Measurements from ENCODE around the gene SERPINH1. TPM values are rescaled to one million over a fixed set of nuclear protein-coding genes. Genes with fewer than 3 reads are reported as not detected.
A peak's percentile ranks its signal among the peaks of the same experiment; 100 is the strongest.

The SERPINH1 gene
- total RNA-seq, 1 donor from 2014 or later = 466 TPM

- no peaks in the 10 kb centered on the region for H3K27me3 ChIP-seq (ENCODE audit: control insufficient read depth, insufficient read depth, low read length)
- TF ChIP-seq CTCF (IDR thresholded peaks at IDR 0.05; ENCODE audit: insufficient read depth, low read length, poor library complexity, severe bottlenecking) = no peak
- H3K36me3 ChIP-seq (ENCODE audit: control insufficient read depth, insufficient read depth, low read length) = peaks cover 2% of the 10 kb centered on the region
- peak overlapping the region; percentile 82 for H3K4me3 ChIP-seq (ENCODE audit: low read depth, low read length)
- DNase-seq (ENCODE audit: low read depth) = no peak
Observed at GRCh38 chr11:75561426-75562047, 516 bp upstream of the SERPINH1 start.

GRCh38 chr11:75562836-75563484, 907 bp downstream of the SERPINH1 start:
- H3K36me3 ChIP-seq (ENCODE audit: control insufficient read depth, insufficient read depth, low read length) = peaks cover 2% of the 10 kb centered on the region
- peak overlapping the region; percentile 82 for H3K4me3 ChIP-seq (ENCODE audit: low read depth, low read length)
- no peak for TF ChIP-seq CTCF (IDR thresholded peaks at IDR 0.05; ENCODE audit: insufficient read depth, low read length, poor library complexity, severe bottlenecking)
- H3K27me3 ChIP-seq (ENCODE audit: control insufficient read depth, insufficient read depth, low read length) = no peaks in the 10 kb centered on the region
- no peak for DNase-seq (ENCODE audit: low read depth)

- Histone ChIP-seq H3K36me3 (ENCODE audit: control insufficient read depth, insufficient read depth, low read length) (peaks cover 2% of the 10 kb centered on the region), H3K27me3 (ENCODE audit: control insufficient read depth, insufficient read depth, low read length) (no peaks in the 10 kb centered on the region), H3K4me3 (ENCODE audit: low read depth, low read length) (peak overlapping the region; percentile 82)
- no peak for DNase-seq (ENCODE audit: low read depth)
- TF ChIP-seq CTCF (IDR thresholded peaks at IDR 0.05; ENCODE audit: insufficient read depth, low read length, poor library complexity, severe bottlenecking) = no peak
Observed at GRCh38 chr11:75563501-75563977, 1.5 kb downstream of the SERPINH1 start.

- no peaks in the 10 kb centered on the region for H3K27me3 ChIP-seq (ENCODE audit: control insufficient read depth, insufficient read depth, low read length)
- peak; percentile 62 for TF ChIP-seq CTCF (IDR thresholded peaks at IDR 0.05; ENCODE audit: insufficient read depth, low read length, poor library complexity, severe bottlenecking)
- DNase-seq (ENCODE audit: low read depth) = no peak
- peak overlapping the region; percentile 82 for H3K4me3 ChIP-seq (ENCODE audit: low read depth, low read length)
- H3K36me3 ChIP-seq (ENCODE audit: control insufficient read depth, insufficient read depth, low read length) = peaks cover 2% of the 10 kb centered on the region
Observed at GRCh38 chr11:75563978-75564552, 2.0 kb downstream of the SERPINH1 start.

DNA sequence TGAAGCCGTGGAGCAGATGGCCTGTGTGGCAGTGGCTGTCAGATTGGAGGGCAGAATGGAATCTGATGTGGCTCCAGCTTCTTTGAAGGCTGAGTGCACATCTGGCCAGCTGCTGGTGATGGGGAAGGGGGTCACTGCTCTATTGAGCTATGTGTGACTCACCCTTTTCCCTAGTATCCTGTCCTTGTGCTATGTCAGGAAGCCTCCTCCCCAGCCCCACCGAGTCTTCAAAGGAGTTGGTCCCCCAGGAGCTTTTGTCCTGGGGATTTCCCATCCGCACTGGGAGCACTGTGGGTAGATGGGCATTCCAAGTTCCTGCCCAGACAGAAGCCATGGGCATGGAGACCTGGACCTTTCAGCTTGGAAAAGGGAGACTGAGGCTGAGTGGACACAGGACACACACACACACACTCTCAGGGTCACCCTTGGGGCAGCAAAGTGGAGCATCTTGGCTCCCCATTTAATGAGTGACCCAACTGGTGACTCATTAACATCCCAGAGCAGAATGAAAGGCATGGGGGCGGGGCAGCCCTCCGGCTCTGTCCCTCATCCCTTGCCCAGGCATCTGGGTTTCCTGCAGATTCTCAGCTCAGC, 3.3 kb downstream of the SERPINH1 start:
- no peak for DNase-seq (ENCODE audit: low read depth)
- Histone ChIP-seq H3K36me3 (ENCODE audit: control insufficient read depth, insufficient read depth, low read length) (peaks cover 2% of the 10 kb centered on the region), H3K27me3 (ENCODE audit: control insufficient read depth, insufficient read depth, low read length) (no peaks in the 10 kb centered on the region), H3K4me3 (ENCODE audit: low read depth, low read length) (no peak overlapping the region)
- no peak for TF ChIP-seq CTCF (IDR thresholded peaks at IDR 0.05; ENCODE audit: insufficient read depth, low read length, poor library complexity, severe bottlenecking)

All from kidney epithelial cell (primary cell).